ENCODE results near the gene GRID1.
"Not testable (repeated sequence)": the region's sequence is repeated elsewhere in the genome, so short reads cannot be mapped to it uniquely, and the experiment has no call there.

The GRID1 gene

DNA sequence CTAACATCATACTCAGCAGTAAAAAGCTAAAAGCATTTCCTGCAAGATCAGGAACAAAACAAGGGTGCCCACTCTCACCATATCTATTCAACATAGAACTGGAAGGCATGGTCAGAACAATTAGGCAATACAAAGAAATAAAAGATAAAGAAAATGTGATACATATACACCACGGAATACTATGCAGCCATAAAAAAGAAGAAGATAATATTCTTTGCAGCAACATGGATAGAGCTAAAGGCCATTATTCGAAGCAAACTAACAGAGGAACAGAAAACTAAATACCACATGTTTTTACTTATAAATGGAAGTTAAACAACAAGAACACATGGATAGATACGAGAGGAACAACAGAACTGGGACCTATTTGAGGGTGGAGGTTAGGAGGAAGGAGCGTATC is 652.7 kb downstream of the GRID1 start:
- H3K36me3 ChIP-seq, result no peaks in the 10 kb centered on the region
- H3K27ac ChIP-seq, result no peak overlapping the region
- no peaks in the 10 kb centered on the region for H3K27me3 ChIP-seq
- no peak overlapping the region for H3K4me3 ChIP-seq (ENCODE audit: low read depth in 1 of 2, low read length in 1 of 2)
- TF ChIP-seq, protein P1, sequence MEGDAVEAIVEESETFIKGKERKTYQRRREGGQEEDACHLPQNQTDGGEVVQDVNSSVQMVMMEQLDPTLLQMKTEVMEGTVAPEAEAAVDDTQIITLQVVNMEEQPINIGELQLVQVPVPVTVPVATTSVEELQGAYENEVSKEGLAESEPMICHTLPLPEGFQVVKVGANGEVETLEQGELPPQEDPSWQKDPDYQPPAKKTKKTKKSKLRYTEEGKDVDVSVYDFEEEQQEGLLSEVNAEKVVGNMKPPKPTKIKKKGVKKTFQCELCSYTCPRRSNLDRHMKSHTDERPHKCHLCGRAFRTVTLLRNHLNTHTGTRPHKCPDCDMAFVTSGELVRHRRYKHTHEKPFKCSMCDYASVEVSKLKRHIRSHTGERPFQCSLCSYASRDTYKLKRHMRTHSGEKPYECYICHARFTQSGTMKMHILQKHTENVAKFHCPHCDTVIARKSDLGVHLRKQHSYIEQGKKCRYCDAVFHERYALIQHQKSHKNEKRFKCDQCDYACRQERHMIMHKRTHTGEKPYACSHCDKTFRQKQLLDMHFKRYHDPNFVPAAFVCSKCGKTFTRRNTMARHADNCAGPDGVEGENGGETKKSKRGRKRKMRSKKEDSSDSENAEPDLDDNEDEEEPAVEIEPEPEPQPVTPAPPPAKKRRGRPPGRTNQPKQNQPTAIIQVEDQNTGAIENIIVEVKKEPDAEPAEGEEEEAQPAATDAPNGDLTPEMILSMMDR (IDR thresholded peaks at IDR 0.05), result no peak
- H3K9me3 ChIP-seq, result no peaks in the 10 kb centered on the region
- H3K4me1 ChIP-seq (ENCODE audit: control insufficient read depth in 1 of 2, insufficient read depth in 1 of 2, low read depth in 1 of 2, low read length in 1 of 2), result no peaks in the 10 kb centered on the region

DNA sequence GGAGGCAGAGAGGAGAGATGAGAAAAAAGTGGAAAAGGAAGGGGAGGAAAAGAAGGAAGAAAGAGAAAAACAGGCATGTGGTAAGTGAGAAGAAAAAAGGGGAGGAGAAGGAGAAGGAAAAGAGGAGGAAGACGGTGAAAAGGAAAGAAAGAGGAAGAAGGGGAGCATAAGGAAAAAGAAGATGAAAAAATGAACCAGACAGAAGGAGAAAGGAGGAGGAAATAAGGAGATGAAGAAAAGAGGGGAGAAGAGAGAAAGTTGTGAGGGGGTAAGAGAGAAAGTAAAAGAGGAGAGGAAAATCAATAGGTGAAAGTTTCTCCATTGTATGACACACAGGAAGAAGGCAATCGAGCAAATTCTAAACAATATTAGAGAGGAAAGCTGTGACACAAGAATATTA is 663.8 kb downstream of the GRID1 start:
- no peak overlapping the region for H3K27ac ChIP-seq
- no peaks in the 10 kb centered on the region for H3K4me1 ChIP-seq (ENCODE audit: control insufficient read depth in 1 of 2, insufficient read depth in 1 of 2, low read depth in 1 of 2, low read length in 1 of 2)
- no peaks in the 10 kb centered on the region for H3K9me3 ChIP-seq
- no peaks in the 10 kb centered on the region for H3K36me3 ChIP-seq
- H3K27me3 ChIP-seq, result no peaks in the 10 kb centered on the region
- H3K4me3 ChIP-seq (ENCODE audit: low read depth in 1 of 2, low read length in 1 of 2), result no peak overlapping the region
- TF ChIP-seq, protein P1 (IDR thresholded peaks at IDR 0.05), result no peak

DNA sequence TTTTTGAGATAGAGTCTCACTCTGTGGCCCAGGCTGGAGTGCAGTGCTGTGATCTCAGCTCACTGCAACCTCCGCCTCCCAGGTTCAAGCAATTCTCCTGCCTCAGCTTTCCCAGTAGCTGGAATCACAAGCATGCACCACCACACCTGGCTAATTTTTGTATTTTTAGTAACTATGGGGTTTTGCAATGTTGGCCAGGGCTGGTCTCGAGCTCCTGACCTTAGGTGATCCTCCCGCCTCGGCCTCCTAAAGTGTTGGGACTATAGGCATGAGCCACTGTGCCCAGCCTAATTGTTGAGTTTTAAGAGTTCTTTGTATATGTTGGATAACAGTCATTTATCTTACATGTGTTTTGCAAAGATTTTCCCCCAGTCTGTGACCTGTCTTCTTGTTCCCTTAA is 667.5 kb downstream of the GRID1 start:
- not testable (repeated sequence) for H3K27ac ChIP-seq; H3K36me3 ChIP-seq; H3K27me3 ChIP-seq; H3K4me1 ChIP-seq (ENCODE audit: control insufficient read depth in 1 of 2, insufficient read depth in 1 of 2, low read depth in 1 of 2, low read length in 1 of 2); H3K4me3 ChIP-seq (ENCODE audit: low read depth in 1 of 2, low read length in 1 of 2); H3K9me3 ChIP-seq

DNA sequence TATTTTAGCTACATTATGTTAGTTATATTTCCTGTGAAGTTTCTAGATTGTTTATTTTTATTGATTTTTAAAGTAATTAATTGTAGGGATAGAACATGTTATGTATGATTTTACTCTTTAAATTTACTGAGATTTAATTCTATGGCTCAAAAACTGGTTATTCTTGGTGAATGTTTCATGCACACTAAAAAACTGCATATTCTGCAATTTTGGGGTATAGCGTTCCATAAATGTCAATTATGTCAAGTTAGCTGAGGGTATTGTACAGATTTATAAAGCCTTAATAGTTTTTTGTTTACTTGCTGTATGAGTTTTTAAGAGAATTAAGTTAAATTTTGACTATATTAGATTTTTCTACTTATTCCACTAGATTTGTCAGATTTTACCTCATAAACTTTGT is 669.7 kb downstream of the GRID1 start:
- TF ChIP-seq, protein P1 (IDR thresholded peaks at IDR 0.05), result no peak
- no peaks in the 10 kb centered on the region for H3K36me3 ChIP-seq
- H3K4me1 ChIP-seq (ENCODE audit: control insufficient read depth in 1 of 2, insufficient read depth in 1 of 2, low read depth in 1 of 2, low read length in 1 of 2), result no peaks in the 10 kb centered on the region
- H3K27me3 ChIP-seq, result no peaks in the 10 kb centered on the region
- no peaks in the 10 kb centered on the region for H3K9me3 ChIP-seq
- H3K27ac ChIP-seq, result no peak overlapping the region
- H3K4me3 ChIP-seq (ENCODE audit: low read depth in 1 of 2, low read length in 1 of 2), result no peak overlapping the region

DNA sequence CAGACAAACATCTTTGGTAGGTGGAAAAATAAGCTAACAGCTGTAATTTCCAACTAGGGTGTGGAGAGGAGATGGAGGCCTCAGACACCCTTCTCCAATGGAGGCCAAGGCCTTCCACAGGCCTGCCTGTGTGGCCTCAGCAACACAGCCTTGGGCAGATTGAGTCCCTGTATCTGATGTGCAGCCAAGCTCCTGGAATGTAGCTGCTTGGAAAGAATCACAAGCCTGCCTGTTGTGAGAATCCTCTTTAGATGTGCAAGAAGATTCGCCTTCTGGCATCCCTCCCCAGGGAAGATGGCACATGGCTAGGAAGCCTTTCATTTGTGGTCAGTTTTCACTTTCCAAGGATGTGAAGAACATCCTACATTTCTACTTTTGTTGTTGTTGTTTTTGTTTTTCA is 684.0 kb downstream of the GRID1 start:
- H3K9me3 ChIP-seq, result no peaks in the 10 kb centered on the region
- H3K36me3 ChIP-seq, result no peaks in the 10 kb centered on the region
- H3K4me1 ChIP-seq (ENCODE audit: control insufficient read depth in 1 of 2, insufficient read depth in 1 of 2, low read depth in 1 of 2, low read length in 1 of 2), result no peaks in the 10 kb centered on the region
- H3K4me3 ChIP-seq (ENCODE audit: low read depth in 1 of 2, low read length in 1 of 2), result no peak overlapping the region
- no peak overlapping the region for H3K27ac ChIP-seq
- TF ChIP-seq, protein P1 (IDR thresholded peaks at IDR 0.05), result no peak
- no peaks in the 10 kb centered on the region for H3K27me3 ChIP-seq

DNA sequence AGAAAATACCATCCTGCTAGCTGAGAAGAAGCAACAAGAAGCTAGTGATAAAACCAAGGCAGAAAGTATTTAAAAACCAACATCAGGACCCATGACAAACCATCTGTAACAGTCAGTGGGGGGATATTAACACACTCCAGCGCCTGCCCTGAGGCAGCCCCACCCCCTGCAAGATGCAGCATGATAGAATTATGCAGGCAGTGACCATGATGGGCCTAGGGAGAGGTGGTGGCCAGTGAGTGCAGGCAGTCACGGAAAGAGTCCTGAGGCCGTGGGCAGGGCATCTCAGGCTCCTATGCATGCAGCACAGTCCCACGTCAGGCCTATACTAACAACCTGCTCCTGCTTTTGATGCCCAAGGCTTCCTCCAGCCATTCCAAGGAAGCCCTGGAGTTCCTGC is 686.9 kb downstream of the GRID1 start:
- TF ChIP-seq, protein P1 (IDR thresholded peaks at IDR 0.05), result no peak
- no peaks in the 10 kb centered on the region for H3K9me3 ChIP-seq
- H3K4me3 ChIP-seq (ENCODE audit: low read depth in 1 of 2, low read length in 1 of 2), result no peak overlapping the region
- no peaks in the 10 kb centered on the region for H3K36me3 ChIP-seq
- no peaks in the 10 kb centered on the region for H3K4me1 ChIP-seq (ENCODE audit: control insufficient read depth in 1 of 2, insufficient read depth in 1 of 2, low read depth in 1 of 2, low read length in 1 of 2)
- H3K27me3 ChIP-seq, result no peaks in the 10 kb centered on the region
- no peak overlapping the region for H3K27ac ChIP-seq
